GM23338 (cell line): ENCODE measurements around the gene FRMD4A. TPM values are rescaled to one million over a fixed set of nuclear protein-coding genes. Genes with fewer than 3 reads are reported as not detected.

Experiments used
- ATAC-seq: fragments of 200-7000 bp; cut with Tn5 transposase; 3 replicates; pipeline ENCODE4 v1.9.1; 2020
- DNase-seq: peaks from one replicate; pipeline ENCODE4 v3.0.0-alpha.2; 2015; ENCODE audit warnings: low spot score
- H2AFZ ChIP-seq: fragments of 200-600 bp; sonication (generic); 2 replicates; pipeline ENCODE4 v1.8.0; 2016; ENCODE audit warnings: antibody characterized with exemption, mild to moderate bottlenecking, moderate library complexity
- H3F3A ChIP-seq: fragments of 200-600 bp; sonication (generic); replicated peaks from 2 replicates; pipeline ENCODE4 v1.8.0; 2017; ENCODE audit warnings: antibody characterized with exemption, mixed run types, low read depth
- H3K27ac ChIP-seq: fragments of 200-600 bp; sonication (generic); 2 replicates; pipeline ENCODE4 v1.6.1; 2016; ENCODE audit warnings: low read depth
- H3K27me3 ChIP-seq: fragments of 200-600 bp; sonication (generic); 2 replicates; pipeline ENCODE4 v1.8.0; 2016; ENCODE audit warnings: mild to moderate bottlenecking, mixed run types, moderate library complexity; ENCODE audit not compliant: insufficient read depth
- H3K36me3 ChIP-seq: fragments of 200-600 bp; sonication (generic); 2 replicates; pipeline ENCODE4 v1.8.0; 2016; ENCODE audit warnings: mild to moderate bottlenecking; ENCODE audit not compliant: insufficient read depth
- H3K4me1 ChIP-seq: fragments of 200-600 bp; sonication (generic); 2 replicates; pipeline ENCODE4 v1.8.0; 2016; ENCODE audit warnings: mild to moderate bottlenecking, moderate library complexity; ENCODE audit not compliant: insufficient read depth
- H3K4me2 ChIP-seq: fragments of 200-600 bp; sonication (generic); 2 replicates; pipeline ENCODE4 v1.7.1; 2017; ENCODE audit warnings: mixed run types
- H3K4me3 ChIP-seq: fragments of 200-600 bp; sonication (generic); 2 replicates; pipeline ENCODE4 v1.6.1; 2016; ENCODE audit warnings: mixed run types
- H3K79me2 ChIP-seq: fragments of 200-600 bp; sonication (generic); replicated peaks from 2 replicates; pipeline ENCODE4 v1.8.0; 2017; ENCODE audit warnings: mild to moderate bottlenecking; ENCODE audit not compliant: insufficient read depth
- H3K9me2 ChIP-seq: fragments of 200-600 bp; sonication (generic); 2 replicates; pipeline ENCODE4 v1.8.0; 2017; ENCODE audit not compliant: insufficient read depth
- H4K20me1 ChIP-seq: fragments of 200-600 bp; sonication (generic); replicated peaks from 2 replicates; pipeline ENCODE4 v1.8.0; 2017; ENCODE audit warnings: mild to moderate bottlenecking; ENCODE audit not compliant: insufficient read depth
- H3K27ac Mint-ChIP-seq: 2 replicates; pipeline ENCODE4 v1.8.0; 2020; ENCODE audit warnings: inconsistent platforms, mild to moderate bottlenecking, moderate library complexity, mixed read lengths
- H3K27me3 Mint-ChIP-seq: 3 replicates; pipeline ENCODE4 v1.8.0; 2022; ENCODE audit warnings: low read depth, mild to moderate bottlenecking, moderate library complexity, mixed read lengths, inconsistent platforms; ENCODE audit not compliant: insufficient read depth, poor library complexity
- H3K36me3 Mint-ChIP-seq: 3 replicates; pipeline ENCODE4 v1.8.0; 2021; ENCODE audit warnings: low read depth, mild to moderate bottlenecking, inconsistent platforms, moderate library complexity, mixed read lengths
- H3K4me1 Mint-ChIP-seq: 3 replicates; pipeline ENCODE4 v1.8.0; 2020; ENCODE audit warnings: mild to moderate bottlenecking, inconsistent platforms, mixed read lengths
- H3K4me3 Mint-ChIP-seq: 3 replicates; pipeline ENCODE4 v1.8.0; 2021; ENCODE audit warnings: moderate library complexity, mild to moderate bottlenecking, inconsistent platforms, mixed read lengths
- H3K9me3 Mint-ChIP-seq: 3 replicates; pipeline ENCODE4 v1.8.0; 2020; ENCODE audit warnings: moderate library complexity, mild to moderate bottlenecking, inconsistent platforms, mixed read lengths
- CREB1 ChIP-seq: fragments of 250-450 bp; sonication (Bioruptor Pico); IDR thresholded peaks from 2 replicates; pipeline ENCODE4 v1.5.0; 2020; ENCODE audit warnings: low read depth, mild to moderate bottlenecking, moderate library complexity
- ETS1 ChIP-seq: IDR thresholded peaks from 2 replicates; pipeline ENCODE4 v1.6.1; 2016; ENCODE audit warnings: antibody characterized with exemption
- EZH2 ChIP-seq: fragments of 200-600 bp; sonication (generic); IDR thresholded peaks from one replicate; pipeline ENCODE4 v1.8.0; 2017; ENCODE audit warnings: antibody characterized with exemption, mild to moderate bottlenecking, low read depth; ENCODE audit not compliant: unreplicated experiment
- EZH2phosphoT487 ChIP-seq: fragments of 200-600 bp; sonication (generic); IDR thresholded peaks from one replicate; pipeline ENCODE4 v1.8.1; 2018; ENCODE audit warnings: antibody characterized with exemption; ENCODE audit not compliant: unreplicated experiment
- JUNB ChIP-seq: IDR thresholded peaks from one replicate; pipeline ENCODE4 v1.6.1; 2016; ENCODE audit warnings: antibody characterized with exemption; ENCODE audit not compliant: unreplicated experiment
- NANOG ChIP-seq: IDR thresholded peaks from 2 replicates; pipeline ENCODE4 v1.6.1; 2016; ENCODE audit warnings: antibody characterized with exemption, borderline replicate concordance
- POLR2AphosphoS5 ChIP-seq: IDR thresholded peaks from 2 replicates; pipeline ENCODE4 v1.6.1; 2016; ENCODE audit warnings: antibody characterized with exemption, low read depth
- REST ChIP-seq: IDR thresholded peaks from one replicate; pipeline ENCODE4 v1.6.1; 2018; ENCODE audit warnings: antibody characterized with exemption; ENCODE audit not compliant: unreplicated experiment
- STAT1 ChIP-seq: IDR thresholded peaks from one replicate; pipeline ENCODE4 v1.6.1; 2016; ENCODE audit warnings: antibody characterized with exemption; ENCODE audit not compliant: unreplicated experiment
- ZNF114 ChIP-seq: fragments of 250-450 bp; sonication (Bioruptor Pico); IDR thresholded peaks from 2 replicates; pipeline ENCODE4 v1.5.0; 2020; ENCODE audit warnings: mild to moderate bottlenecking, moderate library complexity
- ZNF331 ChIP-seq: fragments of 250-450 bp; sonication (Bioruptor Pico); IDR thresholded peaks from 2 replicates; pipeline ENCODE4 v1.5.0; 2020; ENCODE audit warnings: low read depth, mild to moderate bottlenecking, moderate library complexity
- polyA plus RNA-seq: library from polyadenylated mRNA; unstranded; fragments of >200 nt; fragmentation: Nextera tagmentation; extraction: Ambion mirVana; gene quantifications from 2 replicates; pipeline ENCODE4 v1.2.1, GENCODE V29; 2016
- total RNA-seq: library from RNA; depleted of rRNA; stranded (reverse); fragments of >200 nt; shearing (Covaris generic); gene quantifications from 2 replicates; pipeline ENCODE4 v1.2.3, GENCODE V29; 2014
- TF ChIP-seq, protein P1 (sequence below): fragments of 250-450 bp; sonication (Bioruptor Pico); IDR thresholded peaks from 2 replicates; pipeline ENCODE4 v1.5.0; 2020; ENCODE audit warnings: mild to moderate bottlenecking, moderate library complexity
- TF ChIP-seq, protein P2 (sequence below), 2 experiments: fragments of 200-600 bp in 1 of 2; sonication (generic) in 1 of 2; conservative IDR thresholded peaks; 2 replicates each; pipeline versions ENCODE4 v1.5.1 to v1.6.1; 2016 to 2017; ENCODE audit warnings: antibody characterized with exemption in 2 of 2, low read depth in 2 of 2, mild to moderate bottlenecking in 2 of 2, moderate library complexity in 1 of 2

Gene FRMD4A
- total and polyA plus RNA-seq, 2 experiments from 2014 or later = 14.0 to 20.1 TPM

- Mint-ChIP-seq H3K4me3 (no peak overlapping the region), H3K27me3 (peaks cover 8% of the 10 kb centered on the region), H3K36me3 (no peaks in the 10 kb centered on the region), H3K4me1 (peaks cover 34% of the 10 kb centered on the region), H3K27ac (no peak overlapping the region), H3K9me3 (no peaks in the 10 kb centered on the region; the same call in 2 of the 3 replicates)
- Histone ChIP-seq H3K36me3 (no peaks in the 10 kb centered on the region), H3K4me2 (no peak overlapping the region), H3K27me3 (no peaks in the 10 kb centered on the region), H3K27ac (no peak overlapping the region), H3K79me2 (no peaks in the 10 kb centered on the region), H3K9me2 (no peaks in the 10 kb centered on the region), H4K20me1 (no peaks in the 10 kb centered on the region), H3K4me3 (no peak overlapping the region), H3K4me1 (peaks cover 8% of the 10 kb centered on the region; the same call in 1 of the 2 replicates), H3F3A (no peaks in the 10 kb centered on the region), H2AFZ (no peak overlapping the region)
- ATAC-seq (no peak), DNase-seq (no peak)
- TF ChIP-seq ZNF331 (CRISPR knock-in tag) (no peak), STAT1 (no peak), CREB1 (CRISPR knock-in tag) (no peak), REST (no peak), ZNF114 (CRISPR knock-in tag) (no peak), JUNB (no peak), EZH2phosphoT487 (no peak), NANOG (no peak), ETS1 (no peak), EZH2 (no peak), POLR2AphosphoS5 (no peak)
- TF ChIP-seq, protein P1, sequence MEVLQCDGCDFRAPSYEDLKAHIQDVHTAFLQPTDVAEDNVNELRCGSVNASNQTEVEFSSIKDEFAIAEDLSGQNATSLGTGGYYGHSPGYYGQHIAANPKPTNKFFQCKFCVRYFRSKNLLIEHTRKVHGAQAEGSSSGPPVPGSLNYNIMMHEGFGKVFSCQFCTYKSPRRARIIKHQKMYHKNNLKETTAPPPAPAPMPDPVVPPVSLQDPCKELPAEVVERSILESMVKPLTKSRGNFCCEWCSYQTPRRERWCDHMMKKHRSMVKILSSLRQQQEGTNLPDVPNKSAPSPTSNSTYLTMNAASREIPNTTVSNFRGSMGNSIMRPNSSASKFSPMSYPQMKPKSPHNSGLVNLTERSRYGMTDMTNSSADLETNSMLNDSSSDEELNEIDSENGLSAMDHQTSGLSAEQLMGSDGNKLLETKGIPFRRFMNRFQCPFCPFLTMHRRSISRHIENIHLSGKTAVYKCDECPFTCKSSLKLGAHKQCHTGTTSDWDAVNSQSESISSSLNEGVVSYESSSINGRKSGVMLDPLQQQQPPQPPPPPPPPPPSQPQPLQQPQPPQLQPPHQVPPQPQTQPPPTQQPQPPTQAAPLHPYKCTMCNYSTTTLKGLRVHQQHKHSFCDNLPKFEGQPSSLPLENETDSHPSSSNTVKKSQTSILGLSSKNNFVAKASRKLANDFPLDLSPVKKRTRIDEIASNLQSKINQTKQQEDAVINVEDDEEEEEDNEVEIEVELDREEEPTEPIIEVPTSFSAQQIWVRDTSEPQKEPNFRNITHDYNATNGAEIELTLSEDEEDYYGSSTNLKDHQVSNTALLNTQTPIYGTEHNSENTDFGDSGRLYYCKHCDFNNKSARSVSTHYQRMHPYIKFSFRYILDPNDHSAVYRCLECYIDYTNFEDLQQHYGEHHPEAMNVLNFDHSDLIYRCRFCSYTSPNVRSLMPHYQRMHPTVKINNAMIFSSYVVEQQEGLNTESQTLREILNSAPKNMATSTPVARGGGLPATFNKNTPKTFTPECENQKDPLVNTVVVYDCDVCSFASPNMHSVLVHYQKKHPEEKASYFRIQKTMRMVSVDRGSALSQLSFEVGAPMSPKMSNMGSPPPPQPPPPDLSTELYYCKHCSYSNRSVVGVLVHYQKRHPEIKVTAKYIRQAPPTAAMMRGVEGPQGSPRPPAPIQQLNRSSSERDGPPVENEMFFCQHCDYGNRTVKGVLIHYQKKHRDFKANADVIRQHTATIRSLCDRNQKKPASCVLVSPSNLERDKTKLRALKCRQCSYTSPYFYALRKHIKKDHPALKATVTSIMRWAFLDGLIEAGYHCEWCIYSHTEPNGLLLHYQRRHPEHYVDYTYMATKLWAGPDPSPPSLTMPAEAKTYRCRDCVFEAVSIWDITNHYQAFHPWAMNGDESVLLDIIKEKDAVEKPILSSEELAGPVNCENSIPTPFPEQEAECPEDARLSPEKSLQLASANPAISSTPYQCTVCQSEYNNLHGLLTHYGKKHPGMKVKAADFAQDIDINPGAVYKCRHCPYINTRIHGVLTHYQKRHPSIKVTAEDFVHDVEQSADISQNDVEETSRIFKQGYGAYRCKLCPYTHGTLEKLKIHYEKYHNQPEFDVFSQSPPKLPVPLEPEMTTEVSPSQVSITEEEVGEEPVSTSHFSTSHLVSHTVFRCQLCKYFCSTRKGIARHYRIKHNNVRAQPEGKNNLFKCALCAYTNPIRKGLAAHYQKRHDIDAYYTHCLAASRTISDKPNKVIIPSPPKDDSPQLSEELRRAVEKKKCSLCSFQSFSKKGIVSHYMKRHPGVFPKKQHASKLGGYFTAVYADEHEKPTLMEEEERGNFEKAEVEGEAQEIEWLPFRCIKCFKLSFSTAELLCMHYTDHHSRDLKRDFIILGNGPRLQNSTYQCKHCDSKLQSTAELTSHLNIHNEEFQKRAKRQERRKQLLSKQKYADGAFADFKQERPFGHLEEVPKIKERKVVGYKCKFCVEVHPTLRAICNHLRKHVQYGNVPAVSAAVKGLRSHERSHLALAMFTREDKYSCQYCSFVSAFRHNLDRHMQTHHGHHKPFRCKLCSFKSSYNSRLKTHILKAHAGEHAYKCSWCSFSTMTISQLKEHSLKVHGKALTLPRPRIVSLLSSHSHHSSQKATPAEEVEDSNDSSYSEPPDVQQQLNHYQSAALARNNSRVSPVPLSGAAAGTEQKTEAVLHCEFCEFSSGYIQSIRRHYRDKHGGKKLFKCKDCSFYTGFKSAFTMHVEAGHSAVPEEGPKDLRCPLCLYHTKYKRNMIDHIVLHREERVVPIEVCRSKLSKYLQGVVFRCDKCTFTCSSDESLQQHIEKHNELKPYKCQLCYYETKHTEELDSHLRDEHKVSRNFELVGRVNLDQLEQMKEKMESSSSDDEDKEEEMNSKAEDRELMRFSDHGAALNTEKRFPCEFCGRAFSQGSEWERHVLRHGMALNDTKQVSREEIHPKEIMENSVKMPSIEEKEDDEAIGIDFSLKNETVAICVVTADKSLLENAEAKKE (CRISPR knock-in tag) = no peak
- TF ChIP-seq, protein P2, sequence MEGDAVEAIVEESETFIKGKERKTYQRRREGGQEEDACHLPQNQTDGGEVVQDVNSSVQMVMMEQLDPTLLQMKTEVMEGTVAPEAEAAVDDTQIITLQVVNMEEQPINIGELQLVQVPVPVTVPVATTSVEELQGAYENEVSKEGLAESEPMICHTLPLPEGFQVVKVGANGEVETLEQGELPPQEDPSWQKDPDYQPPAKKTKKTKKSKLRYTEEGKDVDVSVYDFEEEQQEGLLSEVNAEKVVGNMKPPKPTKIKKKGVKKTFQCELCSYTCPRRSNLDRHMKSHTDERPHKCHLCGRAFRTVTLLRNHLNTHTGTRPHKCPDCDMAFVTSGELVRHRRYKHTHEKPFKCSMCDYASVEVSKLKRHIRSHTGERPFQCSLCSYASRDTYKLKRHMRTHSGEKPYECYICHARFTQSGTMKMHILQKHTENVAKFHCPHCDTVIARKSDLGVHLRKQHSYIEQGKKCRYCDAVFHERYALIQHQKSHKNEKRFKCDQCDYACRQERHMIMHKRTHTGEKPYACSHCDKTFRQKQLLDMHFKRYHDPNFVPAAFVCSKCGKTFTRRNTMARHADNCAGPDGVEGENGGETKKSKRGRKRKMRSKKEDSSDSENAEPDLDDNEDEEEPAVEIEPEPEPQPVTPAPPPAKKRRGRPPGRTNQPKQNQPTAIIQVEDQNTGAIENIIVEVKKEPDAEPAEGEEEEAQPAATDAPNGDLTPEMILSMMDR (conservative IDR thresholded peaks at IDR 0.05; ENCODE audit: low read depth in 2 of 2) = no peak
These were observed 243.2 kb downstream of the FRMD4A start for GRCh38 chr10:14087566-14087965.
